Osteoblast (primary cell): ENCODE measurements around the gene MTMR2. TPM values are rescaled to one million over a fixed set of nuclear protein-coding genes. Genes with fewer than 3 reads are reported as not detected.

Source experiments
- DNase-seq: peaks from one replicate; pipeline ENCODE4 v3.0.0; 2011; ENCODE audit warnings: low spot score, mixed read lengths; ENCODE audit not compliant: insufficient read length; ENCODE audit errors: missing footprints
- H2AFZ ChIP-seq: 2 replicates; pipeline ENCODE4 v1.6.0; 2011; ENCODE audit warnings: mild to moderate bottlenecking, low read length
- H3K27ac ChIP-seq: 2 replicates; pipeline ENCODE4 v1.5.1; 2011; ENCODE audit warnings: mild to moderate bottlenecking, low read depth, low read length, moderate library complexity
- H3K27me3 ChIP-seq: 2 replicates; pipeline ENCODE4 v1.6.0; 2012; ENCODE audit warnings: mild to moderate bottlenecking, control low read depth, inconsistent platforms, low read length, moderate library complexity; ENCODE audit not compliant: insufficient read depth
- H3K36me3 ChIP-seq: 2 replicates; pipeline ENCODE4 v1.5.1; 2011; ENCODE audit warnings: mild to moderate bottlenecking, low read length, control low read depth, moderate library complexity; ENCODE audit not compliant: insufficient read depth
- H3K4me1 ChIP-seq: 2 replicates; pipeline ENCODE4 v1.5.1; 2011; ENCODE audit warnings: mild to moderate bottlenecking, low read length, control low read depth, moderate library complexity; ENCODE audit not compliant: insufficient read depth
- H3K4me2 ChIP-seq: 2 replicates; pipeline ENCODE4 v1.6.0; 2011; ENCODE audit warnings: mild to moderate bottlenecking, low read length; ENCODE audit not compliant: insufficient read depth
- H3K4me3 ChIP-seq: fragments of 200-600 bp; sonication (generic); 3 replicates; pipeline ENCODE4 v1.5.1; 2012; ENCODE audit warnings: mild to moderate bottlenecking, low read length, inconsistent platforms; ENCODE audit not compliant: insufficient read depth
- H3K79me2 ChIP-seq: 2 replicates; pipeline ENCODE4 v1.6.0; 2012; ENCODE audit warnings: mild to moderate bottlenecking, low read length, control low read depth, inconsistent platforms; ENCODE audit not compliant: insufficient read depth
- H3K9me3 ChIP-seq: 2 replicates; pipeline ENCODE4 v1.5.1; 2011; ENCODE audit warnings: low read depth, low read length, control low read depth
- H4K20me1 ChIP-seq: 2 replicates; pipeline ENCODE4 v1.6.0; 2012; ENCODE audit warnings: mild to moderate bottlenecking, low read length, control low read depth; ENCODE audit not compliant: insufficient read depth
- CTCF ChIP-seq: IDR thresholded peaks from 2 replicates; pipeline ENCODE4 v1.5.1; 2011; ENCODE audit warnings: mild to moderate bottlenecking, low read depth, low read length, moderate library complexity; ENCODE audit errors: extremely low read depth
- total RNA-seq: library from RNA; depleted of rRNA; stranded (reverse); fragments of >200 nt; gene quantifications from 2 replicates; pipeline ENCODE4 v1.2.3, GENCODE V29; 2012

MTMR2 gene
- total RNA-seq, 1 donor, result 44.9 TPM

GRCh38 chr11:95961758-95962157 is 37.9 kb upstream of the MTMR2 start:
- no peaks in the 10 kb centered on the region for H4K20me1 ChIP-seq
- no peaks in the 10 kb centered on the region for H3K27me3 ChIP-seq
- no peaks in the 10 kb centered on the region for H3K4me1 ChIP-seq
- H3K79me2 ChIP-seq, result no peaks in the 10 kb centered on the region
- H3K9me3 ChIP-seq, result no peaks in the 10 kb centered on the region
- no peak overlapping the region for H3K4me3 ChIP-seq
- no peak overlapping the region for H3K4me2 ChIP-seq
- H3K27ac ChIP-seq, result no peak overlapping the region
- DNase-seq, result no peak
- TF ChIP-seq CTCF, result no peak
- no peaks in the 10 kb centered on the region for H3K36me3 ChIP-seq
- no peak overlapping the region for H2AFZ ChIP-seq

- H3K36me3 ChIP-seq, result no peaks in the 10 kb centered on the region
Observed at GRCh38 chr11:95950905-95951304, 27.0 kb upstream of the MTMR2 start.

DNA sequence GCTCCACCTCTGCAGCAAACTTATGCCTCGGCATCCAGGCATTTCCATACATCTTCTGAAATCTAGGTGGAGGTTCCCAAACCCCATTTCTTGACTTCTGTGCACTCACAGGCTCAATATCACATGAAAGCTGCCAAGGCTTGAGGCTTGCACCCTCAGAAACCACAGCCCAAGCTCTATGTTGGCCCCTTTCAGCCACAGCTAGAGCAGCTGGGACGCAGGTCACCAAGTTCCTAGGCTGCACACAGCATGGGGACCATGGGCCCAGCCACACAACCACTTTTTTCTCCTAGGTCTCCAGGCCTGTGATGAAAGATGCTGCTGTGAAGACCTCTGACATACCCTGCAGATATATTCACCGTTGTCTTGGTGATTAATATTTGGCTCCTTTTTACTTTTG is 24.7 kb upstream of the MTMR2 start:
- Histone ChIP-seq H3K4me1 (no peaks in the 10 kb centered on the region), H2AFZ (no peak overlapping the region), H3K36me3 (no peaks in the 10 kb centered on the region), H3K9me3 (no peaks in the 10 kb centered on the region), H3K27ac (no peak overlapping the region), H3K27me3 (no peaks in the 10 kb centered on the region), H3K4me2 (no peak overlapping the region), H3K4me3 (no peak overlapping the region), H4K20me1 (no peaks in the 10 kb centered on the region), H3K79me2 (no peaks in the 10 kb centered on the region)
- no peak for TF ChIP-seq CTCF
- no peak for DNase-seq

More at GRCh38 chr11:95950905-95951304, 27.0 kb upstream of the MTMR2 start:
- no peaks in the 10 kb centered on the region for H3K4me1 ChIP-seq
- no peak overlapping the region for H2AFZ ChIP-seq
- H3K4me2 ChIP-seq, result no peak overlapping the region
- no peak for TF ChIP-seq CTCF
- no peaks in the 10 kb centered on the region for H3K9me3 ChIP-seq
- H3K27ac ChIP-seq, result no peak overlapping the region
- no peak overlapping the region for H3K4me3 ChIP-seq
- H3K79me2 ChIP-seq, result no peaks in the 10 kb centered on the region
- no peaks in the 10 kb centered on the region for H4K20me1 ChIP-seq
- DNase-seq, result no peak
- H3K27me3 ChIP-seq, result no peaks in the 10 kb centered on the region

DNA sequence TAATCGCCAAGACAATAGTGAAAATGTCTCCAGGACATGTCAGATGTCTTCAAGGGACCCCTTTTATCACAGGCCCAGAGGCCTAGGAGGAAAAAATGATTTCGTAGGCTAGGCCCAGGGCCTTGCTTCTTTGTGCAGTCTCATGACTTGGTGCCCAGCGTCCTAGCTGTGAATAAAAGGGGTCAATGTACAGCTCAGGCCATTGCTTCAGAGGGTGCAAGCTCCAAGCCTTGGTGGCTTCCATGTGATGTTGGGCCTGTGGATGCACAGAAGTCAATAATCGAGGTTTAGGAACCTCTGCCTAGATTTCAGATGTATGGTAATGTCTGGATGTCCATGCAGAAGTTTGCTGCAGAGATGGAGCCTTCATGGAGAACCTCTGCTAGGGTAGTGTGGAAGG is 20.7 kb upstream of the MTMR2 start:
- Histone ChIP-seq H3K27me3 (no peaks in the 10 kb centered on the region), H3K9me3 (no peaks in the 10 kb centered on the region)
- TF ChIP-seq CTCF, result no peak

More for the DNA sequence above, 20.7 kb upstream of the MTMR2 start:
- Histone ChIP-seq H3K4me3 (no peak overlapping the region), H4K20me1 (no peaks in the 10 kb centered on the region), H3K27ac (no peak overlapping the region), H3K79me2 (no peaks in the 10 kb centered on the region), H3K4me1 (no peaks in the 10 kb centered on the region), H3K36me3 (no peaks in the 10 kb centered on the region), H2AFZ (no peak overlapping the region), H3K4me2 (no peak overlapping the region)
- no peak for DNase-seq
